NCI-H2029 (cell line): ENCODE data around the gene PLBD2.
A peak's percentile ranks its signal among the peaks of the same experiment; 100 is the strongest.
"Not testable (repeated sequence)": the region's sequence is repeated elsewhere in the genome, so short reads cannot be mapped to it uniquely, and the experiment has no call there.

ENCODE experiments used
- DNase-seq: peaks from one replicate; lab custom pipeline; 2025; lab: John Stamatoyannopoulos, UW

The PLBD2 gene

GRCh38 chr12:113333877-113334785 is 24.3 kb upstream of the PLBD2 start:
- no peak for DNase-seq

- peak; percentile 31 for DNase-seq
Observed at GRCh38 chr12:113334786-113335539, 23.4 kb upstream of the PLBD2 start, which contains the start of gene SLC8B1. TSS of gene SLC8B1 (minus strand) at chr12:113335109. CDS start at chr12:113332878, 2,231 bp downstream.

- no peak for DNase-seq
Observed at GRCh38 chr12:113339540-113339939, 18.8 kb upstream of the PLBD2 start.

- DNase-seq, result no peak
Observed at GRCh38 chr12:113340061-113340460, 18.3 kb upstream of the PLBD2 start.

- DNase-seq, result no peak
Observed at GRCh38 chr12:113341535-113341934, 16.9 kb upstream of the PLBD2 start.

GRCh38 chr12:113345318-113345717 is 13.1 kb upstream of the PLBD2 start:
- DNase-seq, result no peak

GRCh38 chr12:113346353-113346752 is 12.0 kb upstream of the PLBD2 start:
- DNase-seq, result no peak

- DNase-seq, result no peak
Observed at GRCh38 chr12:113347107-113347506, 11.3 kb upstream of the PLBD2 start.

GRCh38 chr12:113347892-113348291 is 10.5 kb upstream of the PLBD2 start:
- DNase-seq, result no peak

- no peak for DNase-seq
Observed at GRCh38 chr12:113348849-113349536, 9.4 kb upstream of the PLBD2 start.

- DNase-seq, result no peak
Observed at GRCh38 chr12:113351089-113351488, 7.3 kb upstream of the PLBD2 start.

- DNase-seq, result not testable (repeated sequence)
Observed at GRCh38 chr12:113354192-113354591, 4.2 kb upstream of the PLBD2 start.

- DNase-seq, result no peak
Observed at GRCh38 chr12:113359133-113359938, 949 bp downstream of the PLBD2 start.

GRCh38 chr12:113359939-113360748 is 1.8 kb downstream of the PLBD2 start:
- no peak for DNase-seq

GRCh38 chr12:113361574-113362370 is 3.4 kb downstream of the PLBD2 start:
- DNase-seq, result no peak

GRCh38 chr12:113364698-113365097 is 6.3 kb downstream of the PLBD2 start:
- DNase-seq, result no peak

GRCh38 chr12:113365639-113366395 is 7.4 kb downstream of the PLBD2 start:
- no peak for DNase-seq

GRCh38 chr12:113366827-113367226 is 8.4 kb downstream of the PLBD2 start:
- DNase-seq, result no peak

GRCh38 chr12:113368331-113368730 is 9.9 kb downstream of the PLBD2 start:
- DNase-seq, result no peak
